H1 (cell line): ENCODE measurements around the gene JMJD1C. TPM values are rescaled to one million over a fixed set of nuclear protein-coding genes. Genes with fewer than 3 reads are reported as not detected.

ENCODE experiments used
- CTCF ChIA-PET: fragments of 300-600 bp; sonication (Branson Sonifier 250); formaldehyde crosslinking; loops from one replicate; lab custom pipeline; 2021; ENCODE audit not compliant: partially characterized antibody; lab: Charles Lee
- POLR2A ChIA-PET: fragments of 300-600 bp; sonication (Branson Sonifier 250); formaldehyde crosslinking; loops from one replicate; lab custom pipeline; 2021; ENCODE audit warnings: inconsistent platforms; ENCODE audit not compliant: partially characterized antibody; lab: Charles Lee
- DNase-seq, 2 experiments: peaks; one replicate each; pipeline versions ENCODE4 v3.0.0 to v3.0.0-alpha.2; 2010 to 2022; ENCODE audit warnings: low spot score in 2 of 2, low read depth in 1 of 2, mixed read lengths in 1 of 2
- FAIRE-seq: peaks from 2 replicates; lab custom pipeline; 2011; peaks lifted over from hg19 to GRCh38; lab: Jason Lieb, UNC
- H2AFZ ChIP-seq: 2 replicates; pipeline ENCODE4 v1.8.1; 2012; ENCODE audit warnings: low read length, inconsistent platforms
- H2AK5ac ChIP-seq: 2 replicates; pipeline ENCODE4 v1.6.1; 2013; ENCODE audit warnings: low read depth, low read length
- H2BK120ac ChIP-seq: replicated peaks from 2 replicates; pipeline ENCODE3; 2013; ENCODE audit warnings: low read depth, low read length, inconsistent platforms
- H2BK12ac ChIP-seq: 2 replicates; pipeline ENCODE4 v1.6.1; 2013; ENCODE audit warnings: low read depth, low read length
- H2BK15ac ChIP-seq: 2 replicates; pipeline ENCODE4 v1.6.1; 2013; ENCODE audit warnings: low read length
- H2BK20ac ChIP-seq: 2 replicates; pipeline ENCODE4 v1.6.1; 2013; ENCODE audit warnings: low read length
- H2BK5ac ChIP-seq: 2 replicates; pipeline ENCODE4 v1.6.1; 2013; ENCODE audit warnings: low read depth, low read length
- H3K14ac ChIP-seq: 2 replicates; pipeline ENCODE4 v1.6.1; 2013; ENCODE audit warnings: inconsistent platforms; ENCODE audit not compliant: insufficient read length
- H3K18ac ChIP-seq: 2 replicates; pipeline ENCODE4 v1.6.1; 2013; ENCODE audit warnings: low read length; ENCODE audit errors: extremely low read depth
- H3K23ac ChIP-seq: 2 replicates; pipeline ENCODE4 v1.6.1; 2013; ENCODE audit warnings: inconsistent platforms; ENCODE audit not compliant: insufficient read length
- H3K23me2 ChIP-seq: 2 replicates; pipeline ENCODE4 v1.6.1; 2013; ENCODE audit warnings: low read depth, low read length
- H3K27ac ChIP-seq: 2 replicates; pipeline ENCODE4 v1.6.1; 2011; ENCODE audit warnings: low read depth, low read length, inconsistent platforms
- H3K27me3 ChIP-seq, 4 experiments: replicated peaks in 1 of 4; 1 replicate in 1 of 4; 2 replicates in 3 of 4; pipeline versions ENCODE4 v1.6.1 to v1.8.1; 2011 to 2013; ENCODE audit warnings: low read length in 3 of 4, mild to moderate bottlenecking in 3 of 4, inconsistent platforms in 2 of 4, mixed read lengths in 2 of 4, moderate library complexity in 1 of 4; ENCODE audit not compliant: control insufficient read depth in 3 of 4, insufficient read depth in 3 of 4; ENCODE audit errors: extremely low read depth in 1 of 4
- H3K36me3 ChIP-seq, 4 experiments: 2 replicates each; pipeline versions ENCODE4 v1.6.1 to v1.8.1; 2011 to 2013; ENCODE audit warnings: mild to moderate bottlenecking in 4 of 4, low read length in 3 of 4, moderate library complexity in 2 of 4, control low read depth in 1 of 4, inconsistent platforms in 1 of 4; ENCODE audit not compliant: insufficient read depth in 4 of 4, control insufficient read depth in 2 of 4
- H3K4ac ChIP-seq: replicated peaks from 2 replicates; pipeline ENCODE3; 2013; ENCODE audit warnings: low read length, low read depth, mixed read lengths, inconsistent platforms; ENCODE audit not compliant: insufficient read length
- H3K4me1 ChIP-seq, 4 experiments: replicated peaks in 1 of 4; 1 replicate in 1 of 4; 2 replicates in 3 of 4; pipeline versions ENCODE4 v1.6.1 to v1.8.1; 2011 to 2013; ENCODE audit warnings: low read length in 3 of 4, inconsistent platforms in 2 of 4, mixed read lengths in 1 of 4; ENCODE audit not compliant: insufficient read depth in 4 of 4, control insufficient read depth in 3 of 4
- H3K4me2 ChIP-seq, 2 experiments: 2 replicates each; pipeline versions ENCODE4 v1.6.1 to v1.8.1; 2011 to 2013; ENCODE audit warnings: low read depth in 2 of 2, low read length in 2 of 2, control low read depth in 1 of 2, inconsistent platforms in 1 of 2, mild to moderate bottlenecking in 1 of 2; ENCODE audit not compliant: insufficient read depth in 1 of 2
- H3K4me3 ChIP-seq, 4 experiments: fragments of 200-600, 300-600 bp in 1 of 4; sonication (generic), shearing (Covaris generic), sonication (Bioruptor Twin) in 1 of 4; 2 replicates each; pipeline versions ENCODE4 v1.5.1 to v1.8.1; 2011 to 2016; ENCODE audit warnings: low read length in 4 of 4, low read depth in 3 of 4, control low read depth in 2 of 4, inconsistent platforms in 2 of 4, mild to moderate bottlenecking in 2 of 4, mixed read lengths in 1 of 4, moderate library complexity in 1 of 4; ENCODE audit not compliant: insufficient read depth in 2 of 4; ENCODE audit errors: extremely low read depth in 1 of 4
- H3K56ac ChIP-seq: replicated peaks from 2 replicates; pipeline ENCODE3; 2013; ENCODE audit warnings: low read depth, mild to moderate bottlenecking, mixed read lengths, low read length, inconsistent platforms; ENCODE audit not compliant: insufficient read length
- H3K79me1 ChIP-seq: 2 replicates; pipeline ENCODE4 v1.6.1; 2013; ENCODE audit warnings: low read depth, low read length, control low read depth
- H3K79me2 ChIP-seq, 2 experiments: 2 replicates each; pipeline versions ENCODE4 v1.6.1 to v1.8.1; 2012 to 2013; ENCODE audit warnings: low read length in 2 of 2, mild to moderate bottlenecking in 2 of 2, inconsistent platforms in 1 of 2; ENCODE audit not compliant: insufficient read depth in 2 of 2, control insufficient read depth in 1 of 2
- H3K9ac ChIP-seq, 4 experiments: replicated peaks in 1 of 4; 1 replicate in 1 of 4; 2 replicates in 3 of 4; pipeline versions ENCODE4 v1.6.1 to v1.8.1; 2011 to 2013; ENCODE audit warnings: low read depth in 3 of 4, low read length in 3 of 4, control low read depth in 2 of 4, mild to moderate bottlenecking in 2 of 4, moderate library complexity in 2 of 4, inconsistent platforms in 1 of 4; ENCODE audit errors: extremely low read depth in 1 of 4
- H3K9me3 ChIP-seq, 2 experiments: 2 replicates each; pipeline versions ENCODE4 v1.6.1 to v1.8.1; 2012 to 2013; ENCODE audit warnings: mild to moderate bottlenecking in 2 of 2, moderate library complexity in 2 of 2, control low read depth in 1 of 2, inconsistent platforms in 1 of 2, low read depth in 1 of 2, low read length in 1 of 2, mixed read lengths in 1 of 2; ENCODE audit not compliant: insufficient read depth in 2 of 2
- H4K20me1 ChIP-seq, 2 experiments: replicated peaks in 1 of 2; 2 replicates each; pipeline versions ENCODE3 to v1.8.1; 2011 to 2013; ENCODE audit warnings: inconsistent platforms in 2 of 2, low read length in 2 of 2, mild to moderate bottlenecking in 1 of 2; ENCODE audit not compliant: insufficient read depth in 2 of 2, control insufficient read depth in 1 of 2
- H4K5ac ChIP-seq: 2 replicates; pipeline ENCODE4 v1.6.1; 2013; ENCODE audit warnings: low read length, low read depth, mixed read lengths, inconsistent platforms; ENCODE audit not compliant: insufficient read length
- H4K8ac ChIP-seq: 2 replicates; pipeline ENCODE4 v1.8.0; 2013; ENCODE audit warnings: mild to moderate bottlenecking, moderate library complexity, low read length, inconsistent platforms; ENCODE audit not compliant: insufficient read depth; ENCODE audit errors: extremely low read depth
- H4K91ac ChIP-seq: replicated peaks from 2 replicates; pipeline ENCODE3; 2013; ENCODE audit warnings: low read length, mixed read lengths, inconsistent platforms; ENCODE audit not compliant: insufficient read length
- BACH1 ChIP-seq: IDR thresholded peaks from 2 replicates; pipeline ENCODE4 v1.6.1; 2012; ENCODE audit warnings: low read length, improper control_type of control experiment
- BCL11A ChIP-seq, 2 experiments: IDR thresholded peaks; one replicate each; pipeline ENCODE4 v1.6.1; 2011; ENCODE audit warnings: low read depth in 2 of 2, low read length in 2 of 2, mild to moderate bottlenecking in 2 of 2
- CBX8 ChIP-seq: fragments of 300-800, 300-1000 bp; sonication (generic); IDR thresholded peaks from 2 replicates; pipeline ENCODE4 v1.7.1; 2016; ENCODE audit warnings: low read depth, low read length, borderline replicate concordance
- CTCF ChIP-seq, 3 experiments: IDR thresholded peaks; 1 replicate in 2 of 3; 2 replicates in 1 of 3; pipeline versions ENCODE4 v1.5.1 to v1.6.1; 2011; ENCODE audit warnings: low read length in 3 of 3, mild to moderate bottlenecking in 3 of 3, inconsistent platforms in 2 of 3, low read depth in 1 of 3, moderate library complexity in 1 of 3; ENCODE audit not compliant: insufficient read depth in 1 of 3; ENCODE audit errors: control extremely low read depth in 1 of 3
- GABPA ChIP-seq: IDR thresholded peaks from 2 replicates; pipeline ENCODE4 v1.6.1; 2011; ENCODE audit warnings: mild to moderate bottlenecking, low read length, moderate library complexity, borderline replicate concordance; ENCODE audit not compliant: insufficient read depth
- KDM5A ChIP-seq: fragments of 200-600 bp; IDR thresholded peaks from 2 replicates; pipeline ENCODE4 v1.7.1; 2012; ENCODE audit warnings: mild to moderate bottlenecking, low read length, inconsistent platforms, mixed read lengths
- TAF1 ChIP-seq: IDR thresholded peaks from 2 replicates; pipeline ENCODE4 v1.6.1; 2011; ENCODE audit warnings: mild to moderate bottlenecking, low read depth, low read length
- WGBS, 2 experiments: shearing (Covaris generic) in 1 of 2; methylation state at CpG; one replicate each; pipeline versions ENCODE4 v1.1.6 to v1.1.7; 2013 to 2015; ENCODE audit warnings: low lambda C conversion rate in 2 of 2, mixed read lengths in 2 of 2, inconsistent platforms in 1 of 2, low coverage in 1 of 2, missing lambda C conversion rate in 1 of 2; ENCODE audit not compliant: insufficient replicate concordance in 2 of 2, insufficient coverage in 1 of 2, insufficient read length in 1 of 2; ENCODE audit errors: extremely low coverage in 1 of 2, missing lambda C conversion rate in 1 of 2; 5-methylcytosine and 5-hydroxymethylcytosine counted together
- polyA plus RNA-seq, 7 experiments: library from polyadenylated mRNA; depleted of rRNA in 3 of 7; stranded (reverse) in 5 of 7; unstranded in 2 of 7; fragments of >200 nt in 5 of 7; fragments of 200-250 nt in 2 of 7; gene quantifications; 1 replicate in 5 of 7; 2 replicates in 1 of 7; 4 replicates in 1 of 7; pipeline versions ENCODE4 v1.2.1 to v1.2.3, GENCODE V29; 2011 to 2013; ENCODE audit warnings: missing spikeins in 2 of 7, mixed read lengths in 2 of 7
- total RNA-seq: library from RNA; stranded (reverse); fragmentation: NEBNext Ultra II Directional; extraction: Animal tissue kit (Norgen Biotek cat#: 25700); gene quantifications from 2 replicates; pipeline ENCODE4 v1.2.1, GENCODE V29; 2021

Gene JMJD1C
- total and polyA plus RNA-seq, 2 of the 8 experiments (the other 6 are each of a cell fraction or from before 2014, with no cell fraction given): 54.5 to 210 TPM

GRCh38 chr10:63462442-63462841 lies 3.3 kb downstream of the JMJD1C start:
- Histone ChIP-seq H3K23ac (no peak overlapping the region), H4K5ac (no peak overlapping the region), H3K27me3 (no peaks in the 10 kb centered on the region), H4K8ac (no peak overlapping the region), H4K20me1 (peaks cover 2 to 6% of the 10 kb centered on the region in 2 experiments), H3K27ac (no peak overlapping the region), H3K14ac (no peak overlapping the region), H3K18ac (no peak overlapping the region), H2BK15ac (no peak overlapping the region), H3K4me2 (no peak overlapping the region), H2BK12ac (no peak overlapping the region), H3K4me3 (no peak overlapping the region), H3K79me1 (peaks cover 5% of the 10 kb centered on the region), H2BK5ac (no peak overlapping the region), H2AK5ac (no peak overlapping the region), H3K56ac (no peak overlapping the region), H3K9ac (no peak overlapping the region), H3K36me3 (no peaks in the 10 kb centered on the region), H2AFZ (no peak overlapping the region), H3K23me2 (peaks cover 8% of the 10 kb centered on the region), H2BK120ac (no peak overlapping the region), H3K9me3 (no peaks in the 10 kb centered on the region), H2BK20ac (no peak overlapping the region), H4K91ac (no peak overlapping the region), H3K4me1 (peaks cover 0 to 4% (median 0%) of the 10 kb centered on the region in 4 experiments; a peak in 2 of 7 replicates), H3K4ac (no peak overlapping the region), H3K79me2 (peaks cover 6 to 76% of the 10 kb centered on the region in 2 experiments; a peak in 3 of 4 replicates)
- ChIA-PET CTCF (no interaction called here), POLR2A (interaction anchor here (1.2 to 1.5 kb wide), 2 partner anchors 194 to 197 kb away, joined by 3 to 4 read pairs; no protein-coding TSS in a partner anchor)
- DNase-seq (no peak), FAIRE-seq (no peak)
- 85% methylated on average over 1 of the region's 1 CpG; no CpG with 5 or more reads in 1 of the 2 experiments for WGBS, 2 experiments
- no peak for TF ChIP-seq KDM5A
- no peak for TF ChIP-seq TAF1
- TF ChIP-seq BCL11A (IDR thresholded peaks at IDR 0.05; ENCODE audit: low read depth in 2 of 2, low read length in 2 of 2): no peak
- TF ChIP-seq BACH1: no peak
- TF ChIP-seq CBX8: no peak
- no peak for TF ChIP-seq CTCF (IDR thresholded peaks at IDR 0.05; ENCODE audit: control extremely low read depth in 1 of 3, insufficient read depth in 1 of 3, low read depth in 1 of 3, low read length in 3 of 3)
- no peak for TF ChIP-seq GABPA
